IMR-90 (cell line): Measurements from ENCODE around the gene PLCH2. TPM values are rescaled to one million over a fixed set of nuclear protein-coding genes. Genes with fewer than 3 reads are reported as not detected.

Source experiments
- ATAC-seq: fragments of 200-7000 bp; cut with Tn5 transposase; 2 replicates; pipeline ENCODE4 v1.9.1; 2020; ENCODE audit warnings: low read depth, mild to moderate bottlenecking, moderate library complexity
- BruUV-seq: library from RNA; stranded (reverse); fragments of 400-500 nt; replicated peaks from 2 replicates; lab custom pipeline; 2021; lab: Mats Ljungman, UMichigan
- CTCF ChIA-PET: fragments of 300-600 bp; formaldehyde crosslinking; extraction: SDS; loops from one replicate; lab custom pipeline; 2021; ENCODE audit warnings: antibody characterized with exemption; lab: Yijun Ruan, JAX
- POLR2A ChIA-PET: fragments of 300-600 bp; sonication (Branson Sonifier 250); formaldehyde crosslinking; loops from one replicate; lab custom pipeline; 2022; ENCODE audit warnings: antibody characterized with exemption; ENCODE audit not compliant: unreplicated experiment; lab: Charles Lee
- DNase-seq: peaks from one replicate; pipeline ENCODE4 v3.0.0; 2013
- H2AFZ ChIP-seq: replicated peaks from 2 replicates; pipeline ENCODE3; 2013; ENCODE audit warnings: low read length, mild to moderate bottlenecking; ENCODE audit not compliant: poor library complexity
- H2AK5ac ChIP-seq: 2 replicates; pipeline ENCODE4 v1.6.1; 2013; ENCODE audit warnings: low read depth, low read length, inconsistent platforms
- H2AK9ac ChIP-seq: replicated peaks from 2 replicates; pipeline ENCODE3; 2013; ENCODE audit warnings: mild to moderate bottlenecking, low read depth, low read length, moderate library complexity; ENCODE audit not compliant: poor library complexity
- H2BK120ac ChIP-seq: 2 replicates; pipeline ENCODE4 v1.6.1; 2013; ENCODE audit warnings: low read depth, low read length, inconsistent platforms
- H2BK15ac ChIP-seq: 3 replicates; pipeline ENCODE4 v1.6.1; 2013; ENCODE audit warnings: low read depth, low read length, inconsistent platforms
- H2BK20ac ChIP-seq: 2 replicates; pipeline ENCODE4 v1.6.1; 2013; ENCODE audit warnings: low read depth, mild to moderate bottlenecking, inconsistent platforms, low read length, moderate library complexity
- H2BK5ac ChIP-seq: 2 replicates; pipeline ENCODE4 v1.6.1; 2013; ENCODE audit warnings: mild to moderate bottlenecking, low read depth, low read length, inconsistent platforms; ENCODE audit not compliant: poor library complexity, severe bottlenecking
- H3K14ac ChIP-seq: replicated peaks from 2 replicates; pipeline ENCODE4 v1.6.1; 2013; ENCODE audit warnings: low read depth, low read length, inconsistent platforms
- H3K18ac ChIP-seq: 2 replicates; pipeline ENCODE4 v1.6.1; 2013; ENCODE audit warnings: low read depth, low read length, control low read depth
- H3K23ac ChIP-seq: 2 replicates; pipeline ENCODE4 v1.6.1; 2013; ENCODE audit warnings: low read depth, low read length, inconsistent platforms
- H3K27ac ChIP-seq: 2 replicates; pipeline ENCODE4 v1.5.1; 2013; ENCODE audit warnings: mild to moderate bottlenecking, control low read depth, low read length; ENCODE audit not compliant: insufficient read depth
- H3K27me3 ChIP-seq: 2 replicates; pipeline ENCODE4 v1.6.1; 2013; ENCODE audit warnings: low read length; ENCODE audit not compliant: control insufficient read depth, insufficient read depth
- H3K36me3 ChIP-seq: 2 replicates; pipeline ENCODE4 v1.6.1; 2013; ENCODE audit warnings: low read length, mixed read lengths; ENCODE audit not compliant: control insufficient read depth, insufficient read depth
- H3K4ac ChIP-seq: 2 replicates; pipeline ENCODE4 v1.6.1; 2013; ENCODE audit warnings: low read depth, low read length, inconsistent platforms
- H3K4me1 ChIP-seq: 2 replicates; pipeline ENCODE4 v1.6.1; 2013; ENCODE audit warnings: low read length, mixed read lengths; ENCODE audit not compliant: control insufficient read depth, insufficient read depth
- H3K4me2 ChIP-seq: 2 replicates; pipeline ENCODE4 v1.6.1; 2013; ENCODE audit warnings: low read depth, mild to moderate bottlenecking, control low read depth, low read length, moderate library complexity
- H3K4me3 ChIP-seq: 2 replicates; pipeline ENCODE4 v1.5.1; 2013; ENCODE audit warnings: low read depth, mild to moderate bottlenecking, control low read depth, low read length, moderate library complexity; ENCODE audit not compliant: insufficient read depth
- H3K56ac ChIP-seq: 2 replicates; pipeline ENCODE4 v1.6.1; 2013; ENCODE audit warnings: low read length, inconsistent platforms; ENCODE audit not compliant: insufficient read depth; ENCODE audit errors: extremely low read depth
- H3K79me1 ChIP-seq, 2 experiments: 2 replicates each; pipeline ENCODE4 v1.6.1; 2013; ENCODE audit warnings: low read length in 2 of 2, inconsistent platforms in 1 of 2, low read depth in 1 of 2
- H3K9ac ChIP-seq: 2 replicates; pipeline ENCODE4 v1.6.1; 2013; ENCODE audit warnings: low read depth, low read length, control low read depth
- H3K9me1 ChIP-seq: 2 replicates; pipeline ENCODE4 v1.6.1; 2013; ENCODE audit warnings: low read length, inconsistent platforms; ENCODE audit not compliant: insufficient read depth
- H3K9me3 ChIP-seq: 2 replicates; pipeline ENCODE4 v1.6.1; 2013; ENCODE audit warnings: low read length; ENCODE audit not compliant: control insufficient read depth, insufficient read depth
- H4K20me1 ChIP-seq: 2 replicates; pipeline ENCODE4 v1.6.1; 2013; ENCODE audit warnings: low read length, inconsistent platforms; ENCODE audit not compliant: insufficient read depth
- H4K5ac ChIP-seq: 2 replicates; pipeline ENCODE4 v1.6.1; 2013; ENCODE audit warnings: mild to moderate bottlenecking, low read depth, low read length, control low read depth
- H4K8ac ChIP-seq, 2 experiments: 2 replicates each; pipeline ENCODE4 v1.6.1; 2013; ENCODE audit warnings: low read depth in 2 of 2, low read length in 2 of 2, control low read depth in 1 of 2, inconsistent platforms in 1 of 2
- H4K91ac ChIP-seq: 2 replicates; pipeline ENCODE4 v1.6.1; 2013; ENCODE audit warnings: low read depth, low read length, inconsistent platforms; ENCODE audit not compliant: insufficient read depth
- BHLHE40 ChIP-seq: fragments of 150-350 bp; IDR thresholded peaks from 2 replicates; pipeline ENCODE4 v1.6.1; 2016; ENCODE audit warnings: mild to moderate bottlenecking, low read depth, low read length
- CEBPB ChIP-seq: IDR thresholded peaks from 2 replicates; pipeline ENCODE4 v1.6.1; 2012; ENCODE audit warnings: low read depth, low read length, improper control_type of control experiment
- CHD1 ChIP-seq: IDR thresholded peaks from 2 replicates; pipeline ENCODE4 v1.6.1; 2012; ENCODE audit warnings: low read depth, low read length, improper control_type of control experiment
- FOS ChIP-seq: fragments of 150-350 bp; IDR thresholded peaks from 2 replicates; pipeline ENCODE4 v1.6.1; 2016; ENCODE audit warnings: low read depth, low read length
- MAFK ChIP-seq: IDR thresholded peaks from 2 replicates; pipeline ENCODE4 v1.6.1; 2012; ENCODE audit warnings: low read depth, low read length, improper control_type of control experiment
- MAZ ChIP-seq: IDR thresholded peaks from 2 replicates; pipeline ENCODE4 v1.6.1; 2012; ENCODE audit warnings: low read depth, mild to moderate bottlenecking, low read length, improper control_type of control experiment, moderate library complexity, borderline replicate concordance
- MXI1 ChIP-seq: IDR thresholded peaks from 2 replicates; pipeline ENCODE4 v1.6.1; 2012; ENCODE audit warnings: low read depth, mild to moderate bottlenecking, low read length, moderate library complexity, borderline replicate concordance
- NFE2L2 ChIP-seq: fragments of 150-350 bp; IDR thresholded peaks from 2 replicates; pipeline ENCODE4 v1.6.1; 2016; ENCODE audit warnings: low read depth, mild to moderate bottlenecking, low read length
- POLR2A ChIP-seq: IDR thresholded peaks from 2 replicates; pipeline ENCODE4 v1.6.1; 2012; ENCODE audit warnings: mild to moderate bottlenecking, low read depth, low read length
- RAD21 ChIP-seq: IDR thresholded peaks from 2 replicates; pipeline ENCODE4 v1.6.1; 2012; ENCODE audit warnings: low read length, improper control_type of control experiment
- RCOR1 ChIP-seq: IDR thresholded peaks from 2 replicates; pipeline ENCODE4 v1.6.1; 2012; ENCODE audit warnings: mild to moderate bottlenecking, low read length, improper control_type of control experiment; ENCODE audit not compliant: insufficient replicate concordance
- RFX5 ChIP-seq: IDR thresholded peaks from 2 replicates; pipeline ENCODE4 v1.8.0; 2012; ENCODE audit warnings: low read depth, mild to moderate bottlenecking, low read length, moderate library complexity
- SMC3 ChIP-seq: fragments of 150-350 bp; IDR thresholded peaks from 2 replicates; pipeline ENCODE4 v1.6.1; 2016; ENCODE audit warnings: low read depth, mild to moderate bottlenecking, antibody characterized with exemption, low read length, moderate library complexity
- WGBS, 2 experiments: methylation state at CpG; one replicate each; pipeline versions ENCODE4 v1.1.5 to v1.1.7; 2013; ENCODE audit warnings: missing lambda C conversion rate in 2 of 2; ENCODE audit not compliant: insufficient read length in 1 of 2; ENCODE audit errors: extremely low coverage in 2 of 2; 5-methylcytosine and 5-hydroxymethylcytosine counted together
- dilution Hi-C: fragments of 300-500 bp; cut with HindIII; formaldehyde crosslinking; loops from one replicate; pipeline ENCODE4 v1.14.3; 2018; ENCODE audit warnings: low sequenced_read_pairs; ENCODE audit not compliant: unreplicated experiment
- in situ Hi-C: fragments of 300-500 bp; cut with MboI; formaldehyde crosslinking; loops from 3 replicates; pipeline ENCODE4 v1.14.3; 2019; ENCODE audit warnings: low sequenced_read_pairs, inconsistent platforms, mixed read lengths
- intact Hi-C: fragments of 100-400 bp; cut with micrococcal nuclease; formaldehyde crosslinking; loops from 2 replicates; pipeline ENCODE4 v1.10.0; 2022
- polyA plus RNA-seq, 3 experiments: library from polyadenylated mRNA; depleted of rRNA; stranded (reverse); fragments of >200 nt; gene quantifications; 2 replicates each; pipeline ENCODE4 v1.2.3, GENCODE V29; 2012; ENCODE audit warnings: low replicate concordance in 1 of 3
- total RNA-seq: library from RNA; depleted of rRNA; stranded (reverse); fragments of >200 nt; gene quantifications from 2 replicates; pipeline ENCODE4 v1.2.3, GENCODE V29; 2012
- TF ChIP-seq, protein P1 (sequence below): fragments of 150-350 bp; IDR thresholded peaks from 2 replicates; pipeline ENCODE4 v1.6.1; 2017; ENCODE audit warnings: mild to moderate bottlenecking, antibody characterized with exemption, low read length, low read depth
- TF ChIP-seq, protein P2 (sequence below): conservative IDR thresholded peaks from 2 replicates; pipeline ENCODE4 v1.5.1; 2012; ENCODE audit warnings: mild to moderate bottlenecking, low read depth, low read length, improper control_type of control experiment
- TF ChIP-seq, protein P3 (sequence below): fragments of 150-350 bp; IDR thresholded peaks from 2 replicates; pipeline ENCODE4 v1.6.1; 2016; ENCODE audit warnings: low read depth, mild to moderate bottlenecking, low read length, moderate library complexity, borderline replicate concordance

The PLCH2 gene
- total and polyA plus RNA-seq, 2 of the 4 experiments (the other 2 are of a cell fraction): 0.18 to 1.9 TPM

DNA sequence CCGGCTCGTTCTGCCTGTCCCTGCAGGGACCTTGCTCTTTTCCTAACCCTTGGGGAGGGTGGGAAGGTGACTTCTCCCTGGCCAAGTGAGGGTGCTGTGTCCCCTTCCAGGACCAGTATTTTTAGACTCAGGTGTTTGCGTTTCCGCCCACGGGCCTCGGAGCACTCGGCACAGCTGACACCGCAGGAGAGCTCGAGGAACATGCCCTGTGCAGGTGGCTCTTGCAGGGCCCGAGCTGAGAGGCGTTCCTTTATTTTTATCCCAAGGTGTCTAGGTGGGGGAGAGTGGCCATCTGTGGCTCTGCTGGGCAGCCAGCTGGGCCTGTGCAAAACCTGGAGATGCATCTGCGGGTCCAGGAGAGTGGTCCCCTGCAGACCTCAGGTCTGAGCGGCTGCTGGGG, 16.0 kb downstream of the PLCH2 start:
- Histone ChIP-seq H3K23ac (no peak overlapping the region), H3K4me1 (no peaks in the 10 kb centered on the region), H3K36me3 (no peaks in the 10 kb centered on the region), H3K27me3 (peaks cover 17% of the 10 kb centered on the region; the same call in 1 of the 2 replicates), H3K4me3 (no peak overlapping the region), H3K4me2 (no peak overlapping the region), H3K27ac (no peak overlapping the region), H4K5ac (no peak overlapping the region), H2AFZ (no peak overlapping the region), H4K8ac (no peak overlapping the region), H2BK20ac (no peak overlapping the region), H2AK9ac (no peak overlapping the region), H3K9me1 (no peaks in the 10 kb centered on the region), H3K9ac (no peak overlapping the region), H2BK5ac (no peak overlapping the region), H4K91ac (no peak overlapping the region), H3K56ac (no peak overlapping the region), H3K18ac (no peak overlapping the region), H3K14ac (no peak overlapping the region), H2AK5ac (no peak overlapping the region), H2BK15ac (no peak overlapping the region), H4K20me1 (no peaks in the 10 kb centered on the region; the same call in 1 of the 2 replicates), H3K9me3 (peaks cover 11% of the 10 kb centered on the region), H3K79me1 (no peaks in the 10 kb centered on the region), H2BK120ac (no peak overlapping the region), H3K4ac (no peak overlapping the region)
- ATAC-seq (no peak), DNase-seq (no peak)
- POLR2A ChIA-PET: no interaction called here
- no TSS peak for BruUV-seq
- dilution Hi-C loops (no loop called here), intact Hi-C loops (no loop called here), in situ Hi-C loops (no loop called here)
- 72% methylated on average over 6 of the region's 13 CpGs; no CpG with 5 or more reads in 1 of the 2 experiments for WGBS, 2 experiments
- TF ChIP-seq RFX5 (no peak), MXI1 (no peak), BHLHE40 (no peak), NFE2L2 (no peak), CHD1 (no peak), RCOR1 (no peak), CEBPB (no peak), RAD21 (no peak), MAZ (no peak), FOS (no peak), MAFK (no peak), POLR2A (no peak), SMC3 (no peak)
- TF ChIP-seq, protein P1, sequence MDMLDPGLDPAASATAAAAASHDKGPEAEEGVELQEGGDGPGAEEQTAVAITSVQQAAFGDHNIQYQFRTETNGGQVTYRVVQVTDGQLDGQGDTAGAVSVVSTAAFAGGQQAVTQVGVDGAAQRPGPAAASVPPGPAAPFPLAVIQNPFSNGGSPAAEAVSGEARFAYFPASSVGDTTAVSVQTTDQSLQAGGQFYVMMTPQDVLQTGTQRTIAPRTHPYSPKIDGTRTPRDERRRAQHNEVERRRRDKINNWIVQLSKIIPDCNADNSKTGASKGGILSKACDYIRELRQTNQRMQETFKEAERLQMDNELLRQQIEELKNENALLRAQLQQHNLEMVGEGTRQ: no peak
- TF ChIP-seq, protein P2, sequence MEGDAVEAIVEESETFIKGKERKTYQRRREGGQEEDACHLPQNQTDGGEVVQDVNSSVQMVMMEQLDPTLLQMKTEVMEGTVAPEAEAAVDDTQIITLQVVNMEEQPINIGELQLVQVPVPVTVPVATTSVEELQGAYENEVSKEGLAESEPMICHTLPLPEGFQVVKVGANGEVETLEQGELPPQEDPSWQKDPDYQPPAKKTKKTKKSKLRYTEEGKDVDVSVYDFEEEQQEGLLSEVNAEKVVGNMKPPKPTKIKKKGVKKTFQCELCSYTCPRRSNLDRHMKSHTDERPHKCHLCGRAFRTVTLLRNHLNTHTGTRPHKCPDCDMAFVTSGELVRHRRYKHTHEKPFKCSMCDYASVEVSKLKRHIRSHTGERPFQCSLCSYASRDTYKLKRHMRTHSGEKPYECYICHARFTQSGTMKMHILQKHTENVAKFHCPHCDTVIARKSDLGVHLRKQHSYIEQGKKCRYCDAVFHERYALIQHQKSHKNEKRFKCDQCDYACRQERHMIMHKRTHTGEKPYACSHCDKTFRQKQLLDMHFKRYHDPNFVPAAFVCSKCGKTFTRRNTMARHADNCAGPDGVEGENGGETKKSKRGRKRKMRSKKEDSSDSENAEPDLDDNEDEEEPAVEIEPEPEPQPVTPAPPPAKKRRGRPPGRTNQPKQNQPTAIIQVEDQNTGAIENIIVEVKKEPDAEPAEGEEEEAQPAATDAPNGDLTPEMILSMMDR: no peak
- TF ChIP-seq, protein P3, sequence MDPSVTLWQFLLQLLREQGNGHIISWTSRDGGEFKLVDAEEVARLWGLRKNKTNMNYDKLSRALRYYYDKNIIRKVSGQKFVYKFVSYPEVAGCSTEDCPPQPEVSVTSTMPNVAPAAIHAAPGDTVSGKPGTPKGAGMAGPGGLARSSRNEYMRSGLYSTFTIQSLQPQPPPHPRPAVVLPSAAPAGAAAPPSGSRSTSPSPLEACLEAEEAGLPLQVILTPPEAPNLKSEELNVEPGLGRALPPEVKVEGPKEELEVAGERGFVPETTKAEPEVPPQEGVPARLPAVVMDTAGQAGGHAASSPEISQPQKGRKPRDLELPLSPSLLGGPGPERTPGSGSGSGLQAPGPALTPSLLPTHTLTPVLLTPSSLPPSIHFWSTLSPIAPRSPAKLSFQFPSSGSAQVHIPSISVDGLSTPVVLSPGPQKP: no peak
- CTCF ChIA-PET: no interaction called here
